GM19438 (cell line): ENCODE results near the gene ATN1.
A peak's percentile ranks its signal among the peaks of the same experiment; 100 is the strongest.

ENCODE experiments used
- ATAC-seq: cut with Tn5 transposase; IDR thresholded peaks from one replicate; pipeline ENCODE4 v1.9.1; 2021; ENCODE audit warnings: low read depth; ENCODE audit not compliant: unreplicated experiment

Gene ATN1

DNA sequence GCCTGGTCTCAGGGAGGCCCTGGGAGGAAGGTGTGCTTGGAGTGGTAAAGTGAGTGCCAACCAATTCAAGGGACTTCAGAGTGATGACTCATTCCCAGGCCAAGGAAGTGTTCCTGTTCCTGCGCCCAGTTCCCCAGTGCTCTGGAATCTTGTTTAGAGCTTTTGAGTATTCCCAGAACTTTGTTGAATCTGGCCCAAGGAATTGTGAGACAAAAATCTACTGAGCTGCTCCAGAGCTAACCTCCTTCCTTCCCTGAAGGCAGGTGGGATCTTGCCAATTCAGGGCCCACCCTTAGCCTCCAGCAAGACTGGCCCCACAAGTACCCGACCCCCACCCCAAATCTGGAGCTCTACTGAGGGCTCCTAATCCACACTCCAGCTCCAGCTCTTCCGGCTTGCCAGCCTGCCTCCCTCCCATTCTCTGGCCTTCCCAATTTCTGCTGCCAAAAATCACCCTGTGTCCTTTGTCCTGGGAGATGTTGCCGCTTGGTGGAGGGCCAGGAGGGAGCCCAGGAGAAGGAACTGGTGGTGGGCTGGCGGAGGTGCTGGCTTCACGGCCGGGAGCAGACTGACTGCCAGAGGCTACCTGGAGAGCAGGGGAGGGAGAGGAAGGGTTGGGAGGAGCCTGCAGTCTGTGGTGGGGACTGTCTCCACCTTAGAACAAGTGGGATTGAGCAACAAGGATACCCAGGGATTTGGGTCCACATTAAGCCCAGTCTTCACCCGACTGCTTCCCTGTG lies 2.0 kb upstream of the ATN1 start:
- ATAC-seq: no peak

DNA sequence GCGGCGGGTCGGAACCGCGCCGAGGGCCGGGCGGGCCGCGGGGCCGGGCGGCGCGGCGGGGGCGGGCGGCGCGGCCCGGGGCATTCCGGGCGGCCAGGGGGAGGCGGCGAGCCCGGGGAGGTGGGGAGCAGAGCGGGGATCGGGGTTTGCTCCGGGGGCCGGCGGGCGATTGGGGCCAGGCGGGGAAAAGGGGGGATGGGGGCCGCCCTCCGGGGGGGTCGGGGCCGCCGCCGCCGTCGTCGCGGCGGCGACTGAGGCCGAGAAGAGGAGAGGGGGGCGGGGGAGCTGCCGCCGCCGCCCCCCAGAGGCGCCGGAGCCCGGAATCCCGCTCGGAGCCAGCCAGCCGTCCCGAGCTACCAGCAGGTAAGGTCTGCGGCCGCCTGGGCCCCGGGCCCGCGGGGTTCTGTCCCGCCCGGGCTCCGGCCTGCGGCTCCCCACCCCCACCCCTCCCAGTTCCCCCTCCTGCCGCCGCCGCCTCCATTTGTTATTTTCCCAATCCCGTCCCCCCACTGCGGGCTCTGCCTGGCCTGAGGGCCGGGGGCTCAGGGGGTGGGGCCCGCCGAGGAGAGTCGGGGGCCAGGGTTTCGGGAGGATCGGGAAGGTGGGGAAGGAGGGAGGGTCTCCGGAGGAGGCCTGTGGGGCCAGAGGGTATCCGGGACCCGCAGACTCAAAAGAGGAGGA lies 403 bp downstream of the ATN1 start:
- no peak for ATAC-seq

DNA sequence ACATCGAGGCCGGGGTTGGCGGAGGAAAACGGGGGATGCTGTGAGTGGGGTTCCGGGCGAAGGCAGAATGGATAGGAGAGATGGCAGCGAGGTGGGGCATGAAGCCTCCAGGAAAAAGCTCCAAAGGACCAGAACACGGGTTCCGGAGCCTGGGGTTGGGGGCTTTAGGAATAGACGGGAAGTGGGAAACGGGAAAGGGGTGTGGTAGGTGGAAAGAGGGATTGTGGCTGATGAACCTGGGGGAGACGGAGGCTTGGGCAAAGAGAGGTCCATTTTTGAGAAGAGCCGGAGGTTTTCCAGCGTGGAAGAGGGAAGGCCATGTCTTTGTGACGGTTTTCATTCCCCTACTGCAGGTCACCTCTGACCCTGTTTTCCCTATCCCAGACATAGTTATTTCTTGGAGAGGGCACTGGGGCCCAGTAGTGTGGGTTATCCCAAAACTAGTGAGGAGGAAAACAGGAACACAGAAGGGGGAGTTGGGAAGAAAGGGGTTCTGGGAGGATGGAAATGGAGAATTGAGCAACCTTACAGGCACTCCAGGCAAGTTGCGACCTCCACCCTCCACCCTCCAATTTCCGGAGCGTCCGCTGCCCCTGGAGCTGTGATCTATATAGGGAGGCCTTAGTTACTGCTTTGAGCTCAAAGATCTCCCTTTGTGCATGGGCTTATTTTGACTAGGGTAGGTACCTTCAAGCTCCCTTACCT lies 1.1 kb downstream of the ATN1 start:
- ATAC-seq: no peak

DNA sequence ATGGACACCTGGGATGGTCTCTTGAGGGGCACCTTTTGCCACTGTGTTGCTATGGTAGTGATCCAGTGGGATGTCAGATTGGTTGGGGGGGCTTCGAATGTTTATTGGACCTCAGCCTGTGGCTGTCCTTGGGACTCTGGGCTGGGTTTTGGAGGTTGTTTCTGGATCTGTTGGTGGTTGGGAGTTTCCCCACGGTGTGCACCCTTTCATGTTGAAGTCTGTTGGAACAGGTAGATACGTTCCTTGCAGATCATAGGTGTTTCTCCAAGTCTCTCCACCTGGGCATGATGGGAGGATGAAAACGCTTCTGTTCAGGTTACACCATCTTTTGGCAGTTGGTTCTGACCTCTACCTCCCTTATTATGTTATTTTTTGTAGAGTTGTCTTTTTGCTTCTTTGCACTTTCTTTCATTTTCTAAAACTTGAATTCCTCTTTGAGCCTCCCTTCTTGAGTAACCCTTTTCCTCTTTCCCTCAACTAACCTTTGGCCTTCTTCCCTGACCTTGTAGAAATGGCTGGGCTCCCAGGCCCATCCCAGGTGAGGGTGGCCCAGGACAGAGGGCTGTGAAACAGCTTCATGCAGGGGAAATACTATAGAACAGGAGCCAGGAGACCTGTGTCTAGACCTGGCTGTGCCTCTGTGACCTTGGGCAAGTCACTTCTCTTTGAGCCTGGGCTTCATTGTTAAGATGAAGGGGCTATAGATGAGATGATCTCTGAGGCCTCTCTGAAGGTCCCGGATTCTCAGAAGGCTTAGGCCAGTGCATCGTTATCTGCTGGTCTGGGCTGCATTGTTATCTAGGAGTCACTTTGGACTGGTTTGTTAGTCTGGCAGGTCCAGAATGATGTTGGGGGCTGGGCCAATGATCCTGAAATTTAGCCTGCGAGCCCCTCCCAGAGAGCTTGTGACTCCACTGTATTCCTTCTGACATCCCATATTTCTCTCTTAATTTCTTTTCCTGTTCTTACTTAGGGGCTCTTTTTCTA lies 2.0 kb downstream of the ATN1 start:
- no peak for ATAC-seq

DNA sequence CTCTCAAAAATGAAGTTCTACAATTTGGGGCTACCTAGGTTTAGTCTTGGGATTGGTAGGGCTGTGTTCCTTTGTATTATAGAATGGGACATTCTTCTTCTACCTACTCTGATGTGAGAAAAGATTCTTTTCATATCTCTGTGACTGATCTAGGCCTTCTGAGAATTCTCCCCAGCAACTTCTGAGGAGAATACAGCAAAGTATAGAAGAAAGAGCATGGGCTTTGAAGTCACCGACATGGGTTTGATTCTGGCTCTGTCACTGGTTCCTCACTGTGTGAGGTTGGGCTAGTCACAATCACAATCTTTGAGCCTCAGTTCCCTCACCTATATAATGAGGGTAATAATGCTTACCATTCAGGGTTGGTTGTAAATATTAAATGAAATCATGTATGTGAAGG lies 5.0 kb downstream of the ATN1 start:
- no peak for ATAC-seq

DNA sequence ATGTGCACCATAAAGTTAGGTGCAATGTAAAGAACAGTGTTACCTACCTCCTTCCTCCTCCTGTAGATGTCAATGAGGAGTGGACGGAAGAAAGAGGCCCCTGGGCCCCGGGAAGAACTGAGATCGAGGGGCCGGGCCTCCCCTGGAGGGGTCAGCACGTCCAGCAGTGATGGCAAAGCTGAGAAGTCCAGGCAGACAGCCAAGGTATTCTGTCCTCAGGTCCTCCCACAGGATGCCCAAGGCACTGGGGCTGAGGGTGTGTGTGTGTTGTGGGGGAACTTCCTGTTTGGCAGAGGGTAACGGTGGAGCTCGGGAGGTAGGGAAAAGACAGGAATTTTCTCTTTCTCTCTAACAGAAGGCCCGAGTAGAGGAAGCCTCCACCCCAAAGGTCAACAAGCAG lies 6.4 kb downstream of the ATN1 start:
- no peak for ATAC-seq

DNA sequence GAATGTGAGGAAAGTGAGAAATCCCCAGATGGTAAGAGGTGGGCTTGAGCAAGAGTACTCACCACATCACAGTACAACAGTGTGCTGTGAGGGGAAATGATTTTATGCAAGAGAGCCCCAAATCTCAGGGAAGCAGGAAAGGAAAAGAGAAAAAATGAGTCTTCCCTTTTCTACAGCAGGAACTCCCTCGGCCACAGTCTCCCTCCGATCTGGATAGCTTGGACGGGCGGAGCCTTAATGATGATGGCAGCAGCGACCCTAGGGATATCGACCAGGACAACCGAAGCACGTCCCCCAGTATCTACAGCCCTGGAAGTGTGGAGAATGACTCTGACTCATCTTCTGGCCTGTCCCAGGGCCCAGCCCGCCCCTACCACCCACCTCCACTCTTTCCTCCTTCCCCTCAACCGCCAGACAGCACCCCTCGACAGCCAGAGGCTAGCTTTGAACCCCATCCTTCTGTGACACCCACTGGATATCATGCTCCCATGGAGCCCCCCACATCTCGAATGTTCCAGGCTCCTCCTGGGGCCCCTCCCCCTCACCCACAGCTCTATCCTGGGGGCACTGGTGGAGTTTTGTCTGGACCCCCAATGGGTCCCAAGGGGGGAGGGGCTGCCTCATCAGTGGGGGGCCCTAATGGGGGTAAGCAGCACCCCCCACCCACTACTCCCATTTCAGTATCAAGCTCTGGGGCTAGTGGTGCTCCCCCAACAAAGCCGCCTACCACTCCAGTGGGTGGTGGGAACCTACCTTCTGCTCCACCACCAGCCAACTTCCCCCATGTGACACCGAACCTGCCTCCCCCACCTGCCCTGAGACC lies 7.8 kb downstream of the ATN1 start:
- ATAC-seq: no peak

DNA sequence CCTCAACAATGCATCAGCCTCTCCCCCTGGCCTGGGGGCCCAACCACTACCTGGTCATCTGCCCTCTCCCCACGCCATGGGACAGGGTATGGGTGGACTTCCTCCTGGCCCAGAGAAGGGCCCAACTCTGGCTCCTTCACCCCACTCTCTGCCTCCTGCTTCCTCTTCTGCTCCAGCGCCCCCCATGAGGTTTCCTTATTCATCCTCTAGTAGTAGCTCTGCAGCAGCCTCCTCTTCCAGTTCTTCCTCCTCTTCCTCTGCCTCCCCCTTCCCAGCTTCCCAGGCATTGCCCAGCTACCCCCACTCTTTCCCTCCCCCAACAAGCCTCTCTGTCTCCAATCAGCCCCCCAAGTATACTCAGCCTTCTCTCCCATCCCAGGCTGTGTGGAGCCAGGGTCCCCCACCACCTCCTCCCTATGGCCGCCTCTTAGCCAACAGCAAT lies 8.5 kb downstream of the ATN1 start:
- no peak for ATAC-seq

DNA sequence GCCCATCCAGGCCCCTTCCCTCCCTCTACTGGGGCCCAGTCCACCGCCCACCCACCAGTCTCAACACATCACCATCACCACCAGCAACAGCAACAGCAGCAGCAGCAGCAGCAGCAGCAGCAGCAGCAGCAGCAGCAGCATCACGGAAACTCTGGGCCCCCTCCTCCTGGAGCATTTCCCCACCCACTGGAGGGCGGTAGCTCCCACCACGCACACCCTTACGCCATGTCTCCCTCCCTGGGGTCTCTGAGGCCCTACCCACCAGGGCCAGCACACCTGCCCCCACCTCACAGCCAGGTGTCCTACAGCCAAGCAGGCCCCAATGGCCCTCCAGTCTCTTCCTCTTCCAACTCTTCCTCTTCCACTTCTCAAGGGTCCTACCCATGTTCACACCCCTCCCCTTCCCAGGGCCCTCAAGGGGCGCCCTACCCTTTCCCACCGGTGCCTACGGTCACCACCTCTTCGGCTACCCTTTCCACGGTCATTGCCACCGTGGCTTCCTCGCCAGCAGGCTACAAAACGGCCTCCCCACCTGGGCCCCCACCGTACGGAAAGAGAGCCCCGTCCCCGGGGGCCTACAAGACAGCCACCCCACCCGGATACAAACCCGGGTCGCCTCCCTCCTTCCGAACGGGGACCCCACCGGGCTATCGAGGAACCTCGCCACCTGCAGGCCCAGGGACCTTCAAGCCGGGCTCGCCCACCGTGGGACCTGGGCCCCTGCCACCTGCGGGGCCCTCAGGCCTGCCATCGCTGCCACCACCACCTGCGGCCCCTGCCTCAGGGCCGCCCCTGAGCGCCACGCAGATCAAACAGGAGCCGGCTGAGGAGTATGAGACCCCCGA lies 9.1 kb downstream of the ATN1 start:
- no peak for ATAC-seq

DNA sequence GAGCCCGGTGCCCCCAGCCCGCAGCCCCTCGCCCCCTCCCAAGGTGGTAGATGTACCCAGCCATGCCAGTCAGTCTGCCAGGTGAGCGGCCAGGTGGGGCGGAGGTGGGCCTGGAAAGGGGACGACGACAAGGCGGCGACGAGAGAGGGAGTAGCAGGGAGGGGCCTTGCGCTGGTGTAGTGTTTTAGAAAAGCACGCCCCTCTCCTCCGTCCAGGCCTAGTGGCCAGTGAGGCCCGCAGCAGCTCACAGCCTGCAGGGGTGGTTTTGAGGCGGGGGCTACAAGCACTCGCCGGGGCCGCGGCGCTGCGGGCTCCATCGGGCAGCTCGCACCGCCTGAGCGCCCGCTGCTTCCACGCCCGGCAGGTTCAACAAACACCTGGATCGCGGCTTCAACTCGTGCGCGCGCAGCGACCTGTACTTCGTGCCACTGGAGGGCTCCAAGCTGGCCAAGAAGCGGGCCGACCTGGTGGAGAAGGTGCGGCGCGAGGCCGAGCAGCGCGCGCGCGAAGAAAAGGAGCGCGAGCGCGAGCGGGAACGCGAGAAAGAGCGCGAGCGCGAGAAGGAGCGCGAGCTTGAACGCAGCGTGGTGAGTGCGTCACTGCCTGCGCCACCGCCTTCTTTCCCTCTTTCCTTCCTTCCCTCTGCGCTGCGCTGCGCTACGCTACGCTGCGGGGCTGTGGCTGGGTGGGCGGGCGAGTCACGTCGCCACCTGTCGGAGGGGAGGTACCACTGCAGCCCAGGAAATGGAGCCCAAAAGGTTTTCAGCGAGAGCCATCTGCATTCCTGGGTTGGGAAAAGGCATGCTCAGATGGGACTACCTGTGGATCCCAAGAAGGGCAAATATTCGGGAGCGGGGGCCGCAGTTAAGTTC lies 10.0 kb downstream of the ATN1 start:
- ATAC-seq: peak; percentile 83

DNA sequence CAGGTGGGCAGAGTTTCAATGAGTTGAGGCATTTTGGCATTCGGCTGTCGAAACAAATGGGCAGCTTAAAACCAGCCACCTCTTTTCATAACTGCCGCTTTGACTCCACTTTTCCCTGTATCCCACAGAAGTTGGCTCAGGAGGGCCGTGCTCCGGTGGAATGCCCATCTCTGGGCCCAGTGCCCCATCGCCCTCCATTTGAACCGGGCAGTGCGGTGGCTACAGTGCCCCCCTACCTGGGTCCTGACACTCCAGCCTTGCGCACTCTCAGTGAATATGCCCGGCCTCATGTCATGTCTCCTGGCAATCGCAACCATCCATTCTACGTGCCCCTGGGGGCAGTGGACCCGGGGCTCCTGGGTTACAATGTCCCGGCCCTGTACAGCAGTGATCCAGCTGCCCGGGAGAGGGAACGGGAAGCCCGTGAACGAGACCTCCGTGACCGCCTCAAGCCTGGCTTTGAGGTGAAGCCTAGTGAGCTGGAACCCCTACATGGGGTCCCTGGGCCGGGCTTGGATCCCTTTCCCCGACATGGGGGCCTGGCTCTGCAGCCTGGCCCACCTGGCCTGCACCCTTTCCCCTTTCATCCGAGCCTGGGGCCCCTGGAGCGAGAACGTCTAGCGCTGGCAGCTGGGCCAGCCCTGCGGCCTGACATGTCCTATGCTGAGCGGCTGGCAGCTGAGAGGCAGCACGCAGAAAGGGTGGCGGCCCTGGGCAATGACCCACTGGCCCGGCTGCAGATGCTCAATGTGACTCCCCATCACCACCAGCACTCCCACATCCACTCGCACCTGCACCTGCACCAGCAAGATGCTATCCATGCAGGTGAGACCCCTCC lies 10.8 kb downstream of the ATN1 start:
- no peak for ATAC-seq

DNA sequence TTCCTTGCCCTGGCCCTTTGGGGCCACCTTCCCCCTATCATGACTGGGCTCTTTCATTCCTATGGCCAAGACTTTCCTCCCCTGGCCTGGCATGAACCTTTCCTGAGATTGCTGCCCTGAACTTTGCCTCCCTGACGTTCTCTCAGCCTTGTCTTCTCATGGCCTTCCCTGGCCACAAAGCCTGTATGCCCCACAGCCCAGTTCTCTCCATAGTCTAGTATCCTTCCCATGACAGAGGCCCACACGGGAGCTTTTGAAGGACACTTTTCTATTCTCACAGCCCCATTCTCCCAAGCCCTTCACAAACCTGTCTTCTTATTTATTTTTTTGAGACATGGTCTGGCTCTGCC lies 11.4 kb downstream of the ATN1 start:
- no peak for ATAC-seq

DNA sequence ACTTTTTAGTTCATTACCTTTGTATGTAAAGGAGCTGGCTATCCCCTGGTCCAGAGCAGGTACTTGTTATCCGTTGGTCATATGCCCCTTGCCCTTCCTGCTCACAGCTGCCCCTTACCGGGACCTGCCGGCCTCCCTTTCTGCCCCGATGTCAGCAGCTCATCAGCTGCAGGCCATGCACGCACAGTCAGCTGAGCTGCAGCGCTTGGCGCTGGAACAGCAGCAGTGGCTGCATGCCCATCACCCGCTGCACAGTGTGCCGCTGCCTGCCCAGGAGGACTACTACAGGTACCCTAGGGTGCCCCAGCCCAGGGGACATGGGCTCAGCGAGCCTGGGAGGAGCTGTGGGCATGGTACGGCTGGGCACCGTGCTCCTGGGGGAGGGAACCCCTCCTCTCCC lies 13.5 kb downstream of the ATN1 start:
- no peak for ATAC-seq

DNA sequence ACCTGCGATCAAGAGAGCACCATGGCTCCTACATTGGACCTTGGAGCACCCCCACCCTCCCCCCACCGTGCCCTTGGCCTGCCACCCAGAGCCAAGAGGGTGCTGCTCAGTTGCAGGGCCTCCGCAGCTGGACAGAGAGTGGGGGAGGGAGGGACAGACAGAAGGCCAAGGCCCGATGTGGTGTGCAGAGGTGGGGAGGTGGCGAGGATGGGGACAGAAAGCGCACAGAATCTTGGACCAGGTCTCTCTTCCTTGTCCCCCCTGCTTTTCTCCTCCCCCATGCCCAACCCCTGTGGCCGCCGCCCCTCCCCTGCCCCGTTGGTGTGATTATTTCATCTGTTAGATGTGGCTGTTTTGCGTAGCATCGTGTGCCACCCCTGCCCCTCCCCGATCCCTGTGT lies 14.0 kb downstream of the ATN1 start:
- ATAC-seq: no peak

DNA sequence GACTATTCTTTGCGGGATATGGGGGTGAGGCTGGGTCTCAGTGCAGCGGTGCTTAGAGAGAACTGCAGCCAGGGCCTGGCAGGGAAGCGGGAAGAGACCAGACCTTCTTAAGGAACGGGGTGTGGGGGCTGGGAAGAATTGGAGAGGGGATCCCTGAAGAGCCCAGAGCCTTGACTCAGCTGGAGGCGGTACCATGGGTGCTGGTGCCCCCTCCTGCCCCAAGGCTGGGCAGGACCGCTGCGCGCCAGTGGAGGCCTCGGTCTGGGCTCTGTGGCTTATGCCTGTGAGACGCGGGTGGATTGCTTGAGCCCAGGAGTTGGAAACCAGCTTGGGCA lies 14.5 kb downstream of the ATN1 start:
- no peak for ATAC-seq

DNA sequence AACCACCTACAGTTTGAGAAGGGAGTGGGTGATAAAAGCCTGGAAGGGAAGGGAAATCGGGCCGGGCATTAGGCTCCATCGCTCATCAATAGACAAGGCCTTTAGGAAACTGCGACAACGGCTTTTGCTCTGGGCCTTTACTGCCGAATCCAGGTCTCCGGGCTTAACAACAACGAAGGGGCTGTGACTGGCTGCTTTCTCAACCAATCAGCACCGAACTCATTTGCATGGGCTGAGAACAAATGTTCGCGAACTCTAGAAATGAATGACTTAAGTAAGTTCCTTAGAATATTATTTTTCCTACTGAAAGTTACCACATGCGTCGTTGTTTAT lies 15.6 kb downstream of the ATN1 start:
- peak; percentile 31 for ATAC-seq

DNA sequence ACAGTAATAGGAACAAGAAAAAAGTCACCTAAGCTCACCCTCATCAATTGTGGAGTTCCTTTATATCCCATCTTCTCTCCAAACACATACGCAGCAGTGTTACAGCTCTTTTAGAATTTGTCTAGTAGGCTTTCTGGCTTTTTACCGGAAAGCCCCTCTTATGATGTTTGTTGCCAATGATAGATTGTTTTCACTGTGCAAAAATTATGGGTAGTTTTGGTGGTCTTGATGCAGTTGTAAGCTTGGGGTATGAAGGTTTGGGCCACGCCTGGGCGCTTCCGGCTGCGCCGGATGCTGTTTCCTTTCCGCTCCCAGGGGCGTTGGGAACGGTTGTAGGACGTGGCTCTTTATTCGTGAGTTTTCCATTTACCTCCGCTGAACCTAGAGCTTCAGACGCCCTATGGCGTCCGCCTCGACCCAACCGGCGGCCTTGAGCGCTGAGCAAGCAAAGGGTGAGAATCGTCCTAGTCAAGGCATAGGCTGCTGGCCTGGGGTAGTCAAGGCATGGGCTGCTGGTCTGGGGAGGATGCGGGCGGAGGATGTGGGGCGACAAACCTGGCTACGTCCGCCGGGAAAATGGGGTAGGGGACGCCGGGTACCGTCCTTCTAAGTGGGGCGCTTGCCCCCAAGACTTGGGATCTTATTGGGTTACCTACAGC lies 16.1 kb downstream of the ATN1 start, which contains the start of the genes C12orf57 and RNU7-1:
C12orf57 (plus strand) TSS at position 301 of the 659 bp plus-strand sequence; CDS start at position 401, 100 bp downstream.
RNU7-1 (plus strand) TSS at position 95 of the 659 bp plus-strand sequence.
- peak; percentile 33 for ATAC-seq
